ENCODE measurements around the gene RTP3. TPM values are rescaled to one million over a fixed set of nuclear protein-coding genes. Genes with fewer than 3 reads are reported as not detected.

The RTP3 gene
- total RNA-seq, 4 donors from 2014 or later = not detected

GRCh38 chr3:46479021-46479420, 18.8 kb upstream of the RTP3 start:
- intact Hi-C loops (cut with DNase I; ENCODE audit: low total_unique reads) = no loop called here

GRCh38 chr3:46479696-46480095, 18.1 kb upstream of the RTP3 start:
- TF ChIP-seq POLR2A (IDR thresholded peaks at IDR 0.05) = no peak
- TF ChIP-seq, protein P1, sequence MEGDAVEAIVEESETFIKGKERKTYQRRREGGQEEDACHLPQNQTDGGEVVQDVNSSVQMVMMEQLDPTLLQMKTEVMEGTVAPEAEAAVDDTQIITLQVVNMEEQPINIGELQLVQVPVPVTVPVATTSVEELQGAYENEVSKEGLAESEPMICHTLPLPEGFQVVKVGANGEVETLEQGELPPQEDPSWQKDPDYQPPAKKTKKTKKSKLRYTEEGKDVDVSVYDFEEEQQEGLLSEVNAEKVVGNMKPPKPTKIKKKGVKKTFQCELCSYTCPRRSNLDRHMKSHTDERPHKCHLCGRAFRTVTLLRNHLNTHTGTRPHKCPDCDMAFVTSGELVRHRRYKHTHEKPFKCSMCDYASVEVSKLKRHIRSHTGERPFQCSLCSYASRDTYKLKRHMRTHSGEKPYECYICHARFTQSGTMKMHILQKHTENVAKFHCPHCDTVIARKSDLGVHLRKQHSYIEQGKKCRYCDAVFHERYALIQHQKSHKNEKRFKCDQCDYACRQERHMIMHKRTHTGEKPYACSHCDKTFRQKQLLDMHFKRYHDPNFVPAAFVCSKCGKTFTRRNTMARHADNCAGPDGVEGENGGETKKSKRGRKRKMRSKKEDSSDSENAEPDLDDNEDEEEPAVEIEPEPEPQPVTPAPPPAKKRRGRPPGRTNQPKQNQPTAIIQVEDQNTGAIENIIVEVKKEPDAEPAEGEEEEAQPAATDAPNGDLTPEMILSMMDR (IDR thresholded peaks at IDR 0.05) = no peak
- DNase-seq (ENCODE audit: low spot score in 2 of 2) = no peak
- H3K4me3 ChIP-seq (ENCODE audit: low read depth, poor library complexity, severe bottlenecking) = no peak overlapping the region
- 83 to 91% methylated on average over 5 of the region's 5 CpGs for whole genome bisulfite sequencing, 2 donors
- intact Hi-C loops (cut with DNase I; ENCODE audit: low total_unique reads) = loop anchor here (10.0 kb wide), 1 partner anchor 155 kb away; no protein-coding TSS in a partner anchor

More at GRCh38 chr3:46479021-46479420, 18.8 kb upstream of the RTP3 start:
- DNase-seq (ENCODE audit: low spot score in 2 of 2) = peak in 1 of 2 donors; percentile 37
- no peak overlapping the region for H3K4me3 ChIP-seq (ENCODE audit: low read depth, poor library complexity, severe bottlenecking)
- 86 to 92% methylated on average over 5 of the region's 5 CpGs for WGBS, 2 donors
- TF ChIP-seq, protein P1 (IDR thresholded peaks at IDR 0.05) = no peak
- TF ChIP-seq POLR2A (IDR thresholded peaks at IDR 0.05) = no peak

GRCh38 chr3:46480491-46481195, 17.1 kb upstream of the RTP3 start:
- peak in 1 of 2 donors; percentile 42 for DNase-seq (ENCODE audit: low spot score in 2 of 2)
- WGBS, 2 donors = 85 to 89% methylated on average over 6 of the region's 6 CpGs
- intact Hi-C loops (cut with DNase I; ENCODE audit: low total_unique reads) = loop anchor here (10.0 kb wide), 1 partner anchor 154 kb away; no protein-coding TSS in a partner anchor
- H3K4me3 ChIP-seq (ENCODE audit: low read depth, poor library complexity, severe bottlenecking) = no peak overlapping the region
- TF ChIP-seq, protein P1 (IDR thresholded peaks at IDR 0.05) = no peak
- no peak for TF ChIP-seq POLR2A (IDR thresholded peaks at IDR 0.05)

GRCh38 chr3:46481636-46482035, 16.1 kb upstream of the RTP3 start:
- no peak for DNase-seq (ENCODE audit: low spot score in 2 of 2)
- H3K4me3 ChIP-seq (ENCODE audit: low read depth, poor library complexity, severe bottlenecking) = no peak overlapping the region
- 70 to 73% methylated on average over 4 of the region's 4 CpGs for WGBS, 2 donors
- intact Hi-C loops (cut with DNase I; ENCODE audit: low total_unique reads) = loop anchor here (10.0 kb wide), 1 partner anchor 153 kb away; no protein-coding TSS in a partner anchor
- TF ChIP-seq, protein P1 (IDR thresholded peaks at IDR 0.05) = no peak

- peak in 1 of 2 donors; percentile 53 for DNase-seq (ENCODE audit: low spot score in 2 of 2)
- 56 to 76% methylated on average over 1 of the region's 1 CpG for WGBS, 2 donors
- intact Hi-C loops (cut with DNase I; ENCODE audit: low total_unique reads) = loop anchor here (10.0 kb wide), 1 partner anchor 152 kb away; no protein-coding TSS in a partner anchor
- TF ChIP-seq, protein P1 (IDR thresholded peaks at IDR 0.05) = no peak
- TF ChIP-seq POLR2A (IDR thresholded peaks at IDR 0.05) = no peak
- no peak overlapping the region for H3K4me3 ChIP-seq (ENCODE audit: low read depth, poor library complexity, severe bottlenecking)
These were observed 15.0 kb upstream of the RTP3 start for GRCh38 chr3:46482632-46483350.
